GM21576 (cell line): ENCODE results near the gene ADAMTSL1.
A peak's percentile ranks its signal among the peaks of the same experiment; 100 is the strongest.

Source experiments
- ATAC-seq: cut with Tn5 transposase; IDR thresholded peaks from one replicate; pipeline ENCODE4 v1.9.1; 2021; ENCODE audit warnings: mild to moderate bottlenecking, moderate library complexity; ENCODE audit not compliant: unreplicated experiment

ADAMTSL1 gene

GRCh38 chr9:18795947-18796671 lies 322.2 kb downstream of the ADAMTSL1 start:
- ATAC-seq = no peak

GRCh38 chr9:18796696-18797270 lies 322.8 kb downstream of the ADAMTSL1 start:
- ATAC-seq = no peak

DNA sequence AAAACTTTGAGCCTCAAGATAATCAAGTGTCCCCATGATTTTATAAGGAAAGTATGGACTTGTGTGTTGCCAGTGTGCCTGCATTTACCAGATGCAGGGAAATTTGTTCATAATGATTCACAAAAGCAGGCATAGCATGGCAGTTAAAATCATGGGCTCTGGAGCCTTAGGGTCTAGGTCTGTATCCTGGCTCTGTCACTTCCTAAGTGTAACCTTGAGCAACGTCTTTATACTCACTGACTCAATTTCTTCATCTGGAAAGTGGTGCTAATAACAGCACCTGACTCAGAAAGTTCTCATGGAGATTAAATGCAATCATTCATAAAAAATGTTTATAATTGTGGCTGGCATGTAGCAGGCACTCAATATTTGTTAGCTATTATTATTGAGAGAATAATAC lies 324.2 kb downstream of the ADAMTSL1 start:
- ATAC-seq = no peak

- ATAC-seq = no peak
Observed at GRCh38 chr9:18798508-18799290, 324.7 kb downstream of the ADAMTSL1 start.

DNA sequence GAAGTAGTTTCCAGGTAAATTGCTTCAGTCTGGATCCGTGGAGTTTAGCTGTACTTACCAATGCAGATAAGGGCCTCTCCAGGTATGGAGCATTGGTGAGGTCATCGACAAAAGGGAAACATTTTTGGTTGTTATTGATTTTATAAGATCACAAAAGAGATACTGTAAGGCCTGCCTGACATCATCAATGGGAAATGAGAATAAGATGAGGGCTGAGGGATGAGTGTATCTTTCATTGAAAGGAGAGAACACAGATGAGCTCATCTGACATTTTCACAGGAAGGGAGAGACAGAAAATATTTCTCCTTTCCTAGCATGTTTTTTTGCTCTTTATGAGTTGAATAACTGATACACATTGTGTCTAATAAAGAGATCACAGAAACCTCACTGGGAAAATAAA lies 325.5 kb downstream of the ADAMTSL1 start:
- no peak for ATAC-seq

DNA sequence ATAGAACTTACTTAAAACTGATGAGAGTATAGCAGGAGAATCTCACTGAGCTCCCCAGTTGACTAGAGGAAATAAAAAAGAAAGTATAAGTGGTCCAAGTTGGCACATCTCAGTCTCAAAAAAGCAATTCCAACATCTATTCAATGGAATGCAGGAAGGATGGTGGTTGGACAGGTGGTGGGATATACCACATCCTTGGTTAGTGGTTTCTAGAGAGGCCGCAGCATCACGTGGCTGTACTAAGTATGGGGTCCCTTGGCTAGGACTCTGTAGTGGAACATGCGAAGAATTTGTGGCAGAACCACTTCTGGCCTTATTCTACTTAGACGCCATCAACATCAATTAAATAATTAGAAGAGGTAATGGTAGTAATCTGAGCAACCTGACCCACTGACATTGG lies 326.6 kb downstream of the ADAMTSL1 start:
- no peak for ATAC-seq

GRCh38 chr9:18805386-18805785 lies 331.4 kb downstream of the ADAMTSL1 start:
- ATAC-seq = no peak

GRCh38 chr9:18806232-18807080 lies 332.5 kb downstream of the ADAMTSL1 start:
- no peak for ATAC-seq

DNA sequence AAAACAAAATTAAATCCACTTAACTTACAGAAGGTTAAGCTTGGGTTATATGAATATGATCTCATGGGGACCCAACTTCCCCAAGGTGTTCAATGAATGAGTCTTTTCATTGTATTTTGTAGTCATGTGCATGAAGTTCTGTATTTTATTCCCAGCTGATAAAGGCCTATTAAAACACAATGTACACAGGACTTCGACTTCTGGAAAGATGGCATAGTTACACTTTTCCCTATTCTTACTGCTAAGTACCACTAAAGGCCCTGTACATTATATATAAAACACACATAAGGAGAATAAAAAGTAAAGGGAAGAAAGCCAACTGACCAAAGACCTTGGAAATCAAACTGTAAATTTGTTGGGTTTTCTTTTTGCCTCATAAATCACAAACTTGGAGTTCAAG lies 336.6 kb downstream of the ADAMTSL1 start:
- ATAC-seq = no peak

- ATAC-seq = no peak
Observed at GRCh38 chr9:18811171-18811570, 337.2 kb downstream of the ADAMTSL1 start.

- ATAC-seq = no peak
Observed at GRCh38 chr9:18819418-18819817, 345.5 kb downstream of the ADAMTSL1 start.

- ATAC-seq = no peak
Observed at GRCh38 chr9:18820566-18821095, 346.7 kb downstream of the ADAMTSL1 start.

- ATAC-seq = no peak
Observed at GRCh38 chr9:18821788-18822187, 347.8 kb downstream of the ADAMTSL1 start.

- no peak for ATAC-seq
Observed at GRCh38 chr9:18822850-18823249, 348.9 kb downstream of the ADAMTSL1 start.

DNA sequence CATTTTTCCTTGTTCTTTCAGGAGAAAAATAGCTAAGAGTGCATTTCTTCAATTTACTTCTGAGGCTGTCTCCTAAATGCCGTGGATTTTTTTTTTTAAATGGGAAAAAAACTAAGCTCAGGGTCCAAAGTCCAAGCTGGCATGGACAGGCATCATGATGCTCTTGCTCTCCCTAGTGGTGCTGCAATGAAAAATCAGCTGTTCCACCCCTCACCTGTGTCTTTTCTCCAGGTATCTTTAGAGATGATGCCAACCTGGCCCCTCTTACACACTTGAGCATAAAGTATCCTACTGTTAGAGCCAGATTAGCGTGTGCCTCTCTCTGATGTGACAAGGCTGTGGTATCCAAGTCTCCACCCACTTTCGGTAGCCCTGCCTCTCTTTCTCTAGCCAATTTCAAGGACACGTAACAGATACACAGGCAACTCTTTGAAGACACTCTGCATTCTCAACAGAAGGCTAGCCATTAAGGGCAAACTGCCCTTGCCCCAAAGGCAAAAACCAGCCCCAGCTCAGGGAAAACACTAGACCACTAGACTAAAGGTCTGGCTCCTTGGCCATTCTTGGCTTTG lies 350.2 kb downstream of the ADAMTSL1 start:
- ATAC-seq = no peak

- ATAC-seq = no peak
Observed at GRCh38 chr9:18825656-18826170, 351.8 kb downstream of the ADAMTSL1 start.

DNA sequence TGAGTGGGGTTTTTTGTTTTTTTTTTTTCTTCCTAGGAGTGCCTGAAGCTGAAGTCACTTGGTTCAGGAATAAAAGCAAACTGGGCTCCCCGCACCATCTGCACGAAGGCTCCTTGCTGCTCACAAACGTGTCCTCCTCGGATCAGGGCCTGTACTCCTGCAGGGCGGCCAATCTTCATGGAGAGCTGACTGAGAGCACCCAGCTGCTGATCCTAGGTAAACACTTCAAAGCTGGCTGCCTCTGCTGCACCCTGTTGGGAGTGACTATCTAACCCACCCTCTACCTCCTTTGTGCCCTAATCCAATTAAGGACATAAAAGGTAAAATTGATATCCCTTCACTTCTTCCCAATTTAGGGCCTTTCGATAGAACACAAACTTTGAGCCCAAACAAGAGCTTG lies 352.3 kb downstream of the ADAMTSL1 start:
- no peak for ATAC-seq

- ATAC-seq = no peak
Observed at GRCh38 chr9:18829066-18829465, 355.1 kb downstream of the ADAMTSL1 start.

GRCh38 chr9:18829873-18830272 lies 355.9 kb downstream of the ADAMTSL1 start:
- ATAC-seq = no peak

DNA sequence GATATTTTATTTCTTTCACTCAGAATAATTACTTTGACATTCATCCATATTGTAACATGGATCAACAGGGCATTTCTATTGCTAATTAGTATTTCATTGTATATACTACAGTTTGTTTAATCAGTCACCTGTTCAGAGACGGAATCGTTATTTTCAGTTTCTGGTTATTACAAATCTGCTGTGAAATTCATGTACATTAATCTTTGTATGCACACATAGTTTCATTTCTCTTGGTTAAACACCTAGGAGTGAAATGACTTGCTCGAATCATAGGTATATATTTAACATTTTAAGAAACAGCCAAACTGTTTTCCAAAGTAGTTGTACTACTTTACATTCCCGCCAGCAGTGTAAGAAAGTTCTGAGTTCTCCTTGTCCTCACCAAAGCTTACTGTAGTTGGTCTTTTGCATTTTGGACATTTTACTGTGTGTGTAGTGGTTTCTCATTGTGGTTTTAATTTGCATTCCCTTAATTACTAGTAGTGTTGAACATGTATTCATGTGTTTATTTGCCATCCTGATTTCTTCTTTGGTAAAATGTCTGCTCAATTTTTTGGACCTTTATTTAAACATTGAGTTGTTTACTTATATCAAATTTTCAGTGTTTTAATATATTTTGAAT lies 360.9 kb downstream of the ADAMTSL1 start:
- ATAC-seq = peak; percentile 50
